GM21526 (cell line): ENCODE results near the gene FST.

ENCODE experiments used
- ATAC-seq: cut with Tn5 transposase; IDR thresholded peaks from one replicate; pipeline ENCODE4 v1.9.1; 2021; ENCODE audit warnings: moderate library complexity; ENCODE audit not compliant: unreplicated experiment, low FRiP score

FST gene

GRCh38 chr5:53480416-53481158 is at the start of gene FST:
Gene FST, plus strand, starts transcription at chr5:53480629. Its CDS starts 163 bp downstream, at chr5:53480792.
- ATAC-seq: no peak

- no peak for ATAC-seq
Observed at GRCh38 chr5:53431665-53432064, 48.8 kb upstream of the FST start.

GRCh38 chr5:53433026-53433425 is 47.4 kb upstream of the FST start:
- no peak for ATAC-seq

GRCh38 chr5:53434541-53434940 is 45.9 kb upstream of the FST start:
- no peak for ATAC-seq

GRCh38 chr5:53436480-53437191 is 43.8 kb upstream of the FST start:
- ATAC-seq: no peak

GRCh38 chr5:53438079-53438478 is 42.4 kb upstream of the FST start:
- no peak for ATAC-seq

GRCh38 chr5:53438486-53439472 is 41.6 kb upstream of the FST start:
- ATAC-seq: no peak

GRCh38 chr5:53442961-53443360 is 37.5 kb upstream of the FST start:
- ATAC-seq: no peak

GRCh38 chr5:53445569-53445968 is 34.9 kb upstream of the FST start:
- ATAC-seq: no peak

- ATAC-seq: no peak
Observed at GRCh38 chr5:53446908-53447307, 33.5 kb upstream of the FST start.

- ATAC-seq: no peak
Observed at GRCh38 chr5:53448851-53449250, 31.6 kb upstream of the FST start.

GRCh38 chr5:53453898-53454718 is 26.3 kb upstream of the FST start:
- ATAC-seq: no peak

GRCh38 chr5:53454719-53455000 is 25.8 kb upstream of the FST start:
- ATAC-seq: no peak

GRCh38 chr5:53456366-53456765 is 24.1 kb upstream of the FST start:
- ATAC-seq: no peak

GRCh38 chr5:53463909-53464621 is 16.4 kb upstream of the FST start:
- no peak for ATAC-seq

- ATAC-seq: no peak
Observed at GRCh38 chr5:53464722-53465121, 15.7 kb upstream of the FST start.

GRCh38 chr5:53469946-53470687 is 10.3 kb upstream of the FST start:
- ATAC-seq: no peak

- ATAC-seq: no peak
Observed at GRCh38 chr5:53472279-53472678, 8.2 kb upstream of the FST start.
